Lung (tissue), 13 donors: ENCODE data around the gene AMBRA1. TPM values are rescaled to one million over a fixed set of nuclear protein-coding genes. Genes with fewer than 3 reads are reported as not detected.

Source experiments
- ATAC-seq: fragments of 200-7000 bp; cut with Tn5 transposase; one replicate; pipeline ENCODE4 v1.9.1; 2020; ENCODE audit warnings: moderate number of reproducible peaks; ENCODE audit not compliant: insufficient read depth, low FRiP score
- DNase-seq, 3 donors: peaks; one replicate each; pipeline ENCODE4 v3.0.0-alpha.2; 2013 to 2017
- H3K27ac ChIP-seq, 2 donors: one replicate each; pipeline ENCODE4 v1.5.1; 2013; ENCODE audit warnings: mild to moderate bottlenecking in 2 of 2, moderate library complexity in 2 of 2, control low read depth in 1 of 2, inconsistent platforms in 1 of 2, low read depth in 1 of 2, low read length in 1 of 2
- H3K27me3 ChIP-seq, 3 donors: one replicate each; pipeline ENCODE4 v1.5.1; 2013; ENCODE audit warnings: low read length in 2 of 3; ENCODE audit not compliant: control insufficient read depth in 3 of 3, insufficient read depth in 3 of 3
- H3K36me3 ChIP-seq, 4 donors: one replicate each; pipeline ENCODE4 v1.5.1; 2013; ENCODE audit warnings: low read length in 4 of 4, mild to moderate bottlenecking in 1 of 4, moderate library complexity in 1 of 4; ENCODE audit not compliant: control insufficient read depth in 4 of 4, insufficient read depth in 4 of 4
- H3K4me1 ChIP-seq, 5 donors: one replicate each; pipeline ENCODE4 v1.5.1; 2013; ENCODE audit warnings: low read length in 5 of 5, mild to moderate bottlenecking in 2 of 5, moderate library complexity in 1 of 5; ENCODE audit not compliant: control insufficient read depth in 5 of 5, insufficient read depth in 5 of 5
- H3K4me3 ChIP-seq: one replicate; pipeline ENCODE4 v1.5.1; 2013; ENCODE audit warnings: mild to moderate bottlenecking, control low read depth, moderate library complexity
- H3K9ac ChIP-seq, 2 donors: one replicate each; pipeline ENCODE4 v1.5.1; 2013; ENCODE audit warnings: low read length in 2 of 2, control low read depth in 1 of 2; ENCODE audit not compliant: insufficient read depth in 1 of 2
- H3K9me3 ChIP-seq, 4 donors: one replicate each; pipeline ENCODE4 v1.5.1; 2013; ENCODE audit warnings: low read length in 3 of 4, mild to moderate bottlenecking in 1 of 4, moderate library complexity in 1 of 4; ENCODE audit not compliant: control insufficient read depth in 4 of 4, insufficient read depth in 3 of 4
- WGBS, 2 donors: extraction: QIAGEN DNeasy Blood & Tissue Kit; methylation state at CpG; one replicate each; pipeline ENCODE4 v1.1.7; 2013; 5-methylcytosine and 5-hydroxymethylcytosine counted together
- polyA plus RNA-seq, 2 donors: library from polyadenylated mRNA; stranded (reverse); fragments of 200-250 nt; gene quantifications; one replicate each; pipeline ENCODE4 v1.2.1, GENCODE V29; 2013
- small RNA-seq: library from RNA; depleted of rRNA; stranded (forward); fragments of <200 nt; gene quantifications from one replicate; pipeline ENCODE3, GENCODE V24; 2014; ENCODE audit warnings: low replicate concordance
- total RNA-seq, 2 donors: library from RNA; depleted of rRNA in 1 of 2; stranded (reverse); fragments of >200 nt in 1 of 2; gene quantifications; one replicate each; pipeline ENCODE4 v1.2.1, GENCODE V29; 2014 to 2021
- TF ChIP-seq, protein P1 (sequence below): IDR thresholded peaks from 2 replicates; pipeline ENCODE4 v1.5.1; 2012; ENCODE audit warnings: mild to moderate bottlenecking; ENCODE audit errors: control extremely low read depth, extremely low read depth
- donor health status: control.
- donor health status: control.
- donor health status: Bipolar disorder and iron deficiency.
- donor health status: healthy.
- donor health status: DM: yes; HTN: yes; CAD: no.

Gene AMBRA1
- total and polyA plus RNA-seq, 4 donors: 7.4 to 41.2 (median 23.7) TPM

DNA sequence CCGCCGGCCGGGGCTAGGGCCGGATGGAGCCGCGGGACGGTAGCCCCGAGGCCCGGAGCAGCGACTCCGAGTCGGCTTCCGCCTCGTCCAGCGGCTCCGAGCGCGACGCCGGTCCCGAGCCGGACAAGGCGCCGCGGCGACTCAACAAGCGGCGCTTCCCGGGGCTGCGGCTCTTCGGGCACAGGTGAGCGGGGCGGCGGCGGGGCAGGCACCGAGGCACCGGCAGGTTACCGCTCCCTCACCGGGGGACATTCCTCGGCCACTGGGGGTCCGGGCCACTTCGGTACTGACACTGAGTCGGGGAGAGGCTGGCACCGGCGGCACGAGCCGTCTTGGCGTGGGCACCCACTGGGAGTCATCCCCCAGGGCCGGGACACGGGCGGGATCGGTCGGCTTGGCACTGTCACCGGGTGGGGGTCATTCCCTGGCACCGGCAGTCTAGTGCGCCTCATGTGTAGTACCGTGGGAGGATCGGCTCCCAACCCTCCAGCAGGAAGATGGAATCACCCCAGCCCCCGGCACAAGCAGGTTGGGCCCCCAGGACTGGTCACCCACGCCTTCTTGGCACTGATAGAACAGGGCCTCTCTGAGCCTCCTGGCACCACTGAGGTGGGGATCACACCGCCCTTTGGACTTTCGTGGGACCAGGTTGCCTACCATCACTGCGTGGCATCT lies 246.0 kb downstream of the AMBRA1 start:
- 2 to 17% methylated on average over 61 to 63 of the region's 63 CpGs for WGBS, 2 donors
- ATAC-seq (no peak), DNase-seq (no peak)
- no peaks in the 10 kb centered on the region for H3K9me3 ChIP-seq
- peak overlapping the region in 1 of 2 donors; percentile 47 for H3K9ac ChIP-seq
- H3K4me3 ChIP-seq: peak overlapping the region; percentile 67
- TF ChIP-seq, protein P1, sequence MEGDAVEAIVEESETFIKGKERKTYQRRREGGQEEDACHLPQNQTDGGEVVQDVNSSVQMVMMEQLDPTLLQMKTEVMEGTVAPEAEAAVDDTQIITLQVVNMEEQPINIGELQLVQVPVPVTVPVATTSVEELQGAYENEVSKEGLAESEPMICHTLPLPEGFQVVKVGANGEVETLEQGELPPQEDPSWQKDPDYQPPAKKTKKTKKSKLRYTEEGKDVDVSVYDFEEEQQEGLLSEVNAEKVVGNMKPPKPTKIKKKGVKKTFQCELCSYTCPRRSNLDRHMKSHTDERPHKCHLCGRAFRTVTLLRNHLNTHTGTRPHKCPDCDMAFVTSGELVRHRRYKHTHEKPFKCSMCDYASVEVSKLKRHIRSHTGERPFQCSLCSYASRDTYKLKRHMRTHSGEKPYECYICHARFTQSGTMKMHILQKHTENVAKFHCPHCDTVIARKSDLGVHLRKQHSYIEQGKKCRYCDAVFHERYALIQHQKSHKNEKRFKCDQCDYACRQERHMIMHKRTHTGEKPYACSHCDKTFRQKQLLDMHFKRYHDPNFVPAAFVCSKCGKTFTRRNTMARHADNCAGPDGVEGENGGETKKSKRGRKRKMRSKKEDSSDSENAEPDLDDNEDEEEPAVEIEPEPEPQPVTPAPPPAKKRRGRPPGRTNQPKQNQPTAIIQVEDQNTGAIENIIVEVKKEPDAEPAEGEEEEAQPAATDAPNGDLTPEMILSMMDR: no peak
- peaks cover 3 to 29% (median 16%) of the 10 kb centered on the region in 5 donors for H3K4me1 ChIP-seq
- peaks cover 0 to 5% (median 0%) of the 10 kb centered on the region in 3 donors for H3K27me3 ChIP-seq
- H3K36me3 ChIP-seq: peaks cover 0 to 1% (median 0%) of the 10 kb centered on the region in 4 donors
- H3K27ac ChIP-seq: peak overlapping the region; percentile 41 to 76

DNA sequence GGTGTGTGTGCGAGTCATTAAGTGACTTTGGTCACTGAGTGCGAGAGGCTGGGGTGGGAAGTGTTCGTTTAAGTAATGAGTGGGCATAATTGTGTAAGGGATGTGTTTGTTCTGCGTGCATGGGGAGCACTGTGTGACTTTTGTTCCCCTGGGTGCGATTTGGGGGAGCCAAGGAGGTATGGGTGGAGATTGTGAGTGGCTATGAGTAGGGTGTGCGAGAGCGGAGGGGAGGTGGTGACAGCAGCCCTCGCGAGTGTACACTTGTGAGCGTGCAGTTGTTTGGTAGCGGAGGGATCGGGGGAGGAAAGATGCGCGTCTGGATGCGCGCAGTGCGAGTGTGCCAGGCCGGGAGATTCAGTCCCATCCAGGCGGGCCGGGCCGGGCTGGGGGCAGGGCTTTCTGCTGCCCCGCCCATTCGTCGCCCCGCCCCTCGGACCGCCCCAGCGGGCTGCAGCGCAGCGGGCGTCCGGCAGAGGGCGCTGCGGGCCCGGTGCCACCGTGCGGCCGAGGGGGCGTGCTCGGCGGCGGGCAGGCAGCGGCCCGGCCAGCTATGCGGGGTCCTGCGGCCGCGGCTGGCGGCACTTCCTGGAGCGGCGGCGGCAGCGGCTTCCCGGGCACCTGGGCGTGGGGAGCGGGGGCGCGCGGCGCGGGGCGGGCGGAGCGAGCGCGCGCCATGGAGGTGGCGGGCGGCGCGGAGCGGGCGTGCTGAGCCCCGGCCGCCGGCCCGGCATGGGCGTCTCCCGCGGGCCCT lies 246.8 kb downstream of the AMBRA1 start, which contains the start of gene DGKZ:
Gene DGKZ (plus strand): TSS at position 578 of the 751 bp plus-strand sequence. CDS start 197 bp downstream, outside the sequence.
- H3K27ac ChIP-seq: peak within 1 kb of the TSS; percentile 41 to 76
- H3K4me1 ChIP-seq: peaks cover 4 to 36% (median 20%) of the 10 kb centered on the region in 5 donors
- no peaks in the 10 kb centered on the region for H3K36me3 ChIP-seq
- WGBS, 2 donors: 3 to 7% methylated on average over 34 to 80 of the region's 80 CpGs
- peaks cover 0 to 5% (median 0%) of the 10 kb centered on the region in 3 donors for H3K27me3 ChIP-seq
- TF ChIP-seq, protein P1: peak; percentile 76
- peak within 1 kb of the TSS in 1 of 2 donors; percentile 47 for H3K9ac ChIP-seq
- peak; percentile 82 to 91 (median 90) for DNase-seq
- no peaks in the 10 kb centered on the region for H3K9me3 ChIP-seq
- peak within 1 kb of the TSS; percentile 67 for H3K4me3 ChIP-seq
- peak; percentile 92 for ATAC-seq

Small RNAs within 50 kb of the gene (small RNA-seq; reads per million reads assigned to genes)
- gene MIR3160-1 (not detected), gene MIR4688 (not detected)

Other genes with a start within 250 kb of the AMBRA1 start
- 10 to 100 TPM; 33.3 to 63.2 TPM for gene DGKZ, start 246.6 kb downstream of the AMBRA1 start, total RNA-seq
- 10 to 100 TPM; 42.2 to 46.0 TPM for gene DGKZ, start 246.6 kb downstream of the AMBRA1 start, polyA plus RNA-seq
- 100 to 1,000 TPM in 1 of 2 donors, 10 to 100 TPM in 1; 52.1 to 134 TPM for gene MDK, start 212.4 kb downstream of the AMBRA1 start, total RNA-seq
- 10 to 100 TPM; 26.9 to 30.9 TPM for gene MDK, start 212.4 kb downstream of the AMBRA1 start, polyA plus RNA-seq
- under 1 TPM in 1 of 2 donors, not detected in 1; 0.28 TPM for gene CHRM4, start 202.2 kb downstream of the AMBRA1 start, total RNA-seq
- gene CHRM4, start 202.2 kb downstream of the AMBRA1 start, polyA plus RNA-seq: under 1 TPM; 0.05 to 0.10 TPM
- 1 to 10 TPM; 2.6 to 5.2 TPM for gene HARBI1, start 23.2 kb upstream of the AMBRA1 start, total RNA-seq
- gene HARBI1, start 23.2 kb upstream of the AMBRA1 start, polyA plus RNA-seq: 1 to 10 TPM; 1.4 to 4.5 TPM
- gene ATG13, start 23.5 kb upstream of the AMBRA1 start, total RNA-seq: 10 to 100 TPM; 63.8 to 72.8 TPM
- 10 to 100 TPM; 29.1 to 40.9 TPM for gene ATG13, start 23.5 kb upstream of the AMBRA1 start, polyA plus RNA-seq
- gene ARHGAP1, start 106.6 kb upstream of the AMBRA1 start, total RNA-seq: 10 to 100 TPM; 41.5 to 87.9 TPM
- gene ARHGAP1, start 106.6 kb upstream of the AMBRA1 start, polyA plus RNA-seq: 10 to 100 TPM; 23.3 to 31.7 TPM
- 10 to 100 TPM in 1 of 2 donors, 1 to 10 TPM in 1; 3.2 to 12.7 TPM for gene ZNF408, start 107.0 kb upstream of the AMBRA1 start, total RNA-seq
- gene ZNF408, start 107.0 kb upstream of the AMBRA1 start, polyA plus RNA-seq: 1 to 10 TPM; 5.8 to 7.9 TPM
- gene F2, start 125.2 kb upstream of the AMBRA1 start, total RNA-seq: under 1 TPM; 0.26 to 0.40 TPM
- gene F2, start 125.2 kb upstream of the AMBRA1 start, polyA plus RNA-seq: under 1 TPM in 1 of 2 donors, not detected in 1; 0.01 TPM